GM19238 (cell line): ENCODE data around the gene PGM2L1.
"Not testable (repeated sequence)": the region's sequence is repeated elsewhere in the genome, so short reads cannot be mapped to it uniquely, and the experiment has no call there.

Source experiments
- DNase-seq: peaks from one replicate; pipeline ENCODE4 v3.0.0; 2011; ENCODE audit warnings: low spot score; ENCODE audit not compliant: insufficient read length

The PGM2L1 gene

GRCh38 chr11:74403607-74404321 lies 5.5 kb upstream of the PGM2L1 start:
- no peak for DNase-seq

- no peak for DNase-seq
Measured at GRCh38 chr11:74400606-74401005, 2.4 kb upstream of the PGM2L1 start.

DNA sequence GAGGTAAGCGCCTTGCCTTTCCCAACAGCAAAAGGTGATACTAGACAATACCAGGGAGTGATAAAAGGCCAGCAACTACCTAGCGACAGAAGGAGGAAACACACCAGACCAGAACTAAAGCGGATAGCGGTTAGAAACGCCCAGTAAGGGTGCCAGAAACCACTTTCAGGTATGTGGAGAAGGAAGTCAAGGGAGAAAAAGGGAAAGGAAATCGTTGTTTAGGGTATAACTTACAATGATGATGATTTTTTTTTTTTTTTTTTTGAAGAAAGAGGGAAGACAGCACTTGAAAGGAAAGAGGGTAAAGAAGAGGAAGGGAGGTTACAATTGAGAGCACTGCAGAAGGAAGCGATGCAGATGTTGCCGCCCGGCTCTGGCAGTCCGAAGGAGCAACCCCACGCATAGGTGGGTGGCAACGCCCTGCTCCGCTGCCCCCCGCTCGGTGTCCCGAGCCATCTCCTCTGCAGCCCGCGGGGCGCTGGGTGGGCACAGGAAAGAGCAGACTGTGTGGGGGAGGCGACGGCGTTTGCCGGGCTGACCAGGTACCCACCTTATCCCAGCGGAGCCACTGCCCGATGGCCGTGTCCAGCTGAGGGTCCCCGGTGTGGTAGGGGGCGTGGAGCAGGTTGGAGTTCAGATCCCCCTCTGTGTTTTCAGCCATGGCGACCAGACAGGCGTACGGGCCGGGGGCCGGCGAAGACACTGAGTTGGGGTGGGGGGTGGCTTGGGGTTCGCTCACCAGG lies 561 bp downstream of the PGM2L1 start:
- DNase-seq, result no peak

DNA sequence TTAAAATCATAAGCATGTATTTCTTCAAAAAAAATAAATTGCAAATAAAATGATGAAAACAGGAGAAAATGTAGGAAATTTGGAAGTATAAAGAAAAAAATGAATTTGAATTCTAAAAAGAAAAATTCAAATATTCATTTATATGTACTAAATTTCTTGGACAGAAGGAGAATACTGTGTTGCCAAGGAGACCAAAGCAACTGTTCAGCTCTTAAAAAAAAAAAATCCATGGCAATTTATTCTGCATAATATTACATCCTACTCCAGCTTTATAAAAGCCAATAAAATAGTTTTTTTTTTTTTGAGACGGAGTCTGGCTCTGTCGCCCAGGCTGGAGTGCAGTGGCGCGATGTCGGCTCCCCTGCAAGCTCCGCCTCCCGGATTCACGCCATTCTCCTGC lies 6.0 kb downstream of the PGM2L1 start:
- no peak for DNase-seq

- DNase-seq, result no peak
Measured at GRCh38 chr11:74391193-74391592, 7.0 kb downstream of the PGM2L1 start.

DNA sequence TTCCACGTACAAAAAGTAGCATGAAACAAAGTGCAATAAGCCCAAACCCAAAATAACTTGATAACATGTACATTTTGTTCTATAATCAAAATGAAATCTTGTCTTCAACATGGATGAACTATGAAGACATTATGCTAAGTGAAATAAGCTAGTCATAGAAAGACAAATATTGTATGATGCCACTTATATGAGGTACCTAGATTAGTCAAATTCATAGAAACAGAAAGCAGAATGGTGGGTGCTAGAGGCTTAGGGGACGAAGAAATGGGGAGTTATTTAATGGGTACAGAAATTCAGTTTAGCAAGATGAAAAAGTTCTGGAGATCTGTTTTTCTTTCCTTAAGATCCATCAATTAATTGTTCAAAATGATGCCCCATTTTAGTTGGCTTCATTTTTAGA lies 7.5 kb downstream of the PGM2L1 start:
- DNase-seq, result no peak

DNA sequence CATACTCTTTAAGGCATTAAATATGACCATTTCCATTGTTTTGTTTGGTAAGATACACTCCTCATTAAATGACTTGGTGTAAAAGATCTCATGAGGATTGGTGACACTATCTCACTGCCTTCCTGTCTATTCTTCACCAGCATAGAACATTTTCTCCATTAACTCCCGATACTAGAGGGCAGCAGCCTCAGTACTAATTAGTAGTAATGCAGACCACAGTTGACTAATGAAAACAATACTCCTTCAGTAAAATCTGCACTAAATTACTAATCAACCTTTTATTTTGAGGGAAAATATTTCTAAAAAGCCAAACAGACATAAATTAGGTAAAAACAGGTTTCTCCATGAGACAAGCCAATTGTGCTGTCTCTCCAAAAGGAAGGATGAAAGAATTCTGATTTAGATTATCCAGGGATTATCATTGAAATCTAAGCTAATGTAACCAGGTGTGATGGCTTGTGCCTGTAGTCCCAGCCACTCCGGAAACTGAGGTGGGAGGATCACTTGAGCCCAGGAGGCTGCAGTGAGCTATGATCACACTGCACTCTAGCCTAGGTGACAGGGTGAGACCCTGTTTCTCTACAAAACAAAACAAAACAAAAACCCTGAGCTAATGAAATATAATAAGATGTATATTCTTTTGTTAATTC lies 9.4 kb downstream of the PGM2L1 start:
- no peak for DNase-seq

DNA sequence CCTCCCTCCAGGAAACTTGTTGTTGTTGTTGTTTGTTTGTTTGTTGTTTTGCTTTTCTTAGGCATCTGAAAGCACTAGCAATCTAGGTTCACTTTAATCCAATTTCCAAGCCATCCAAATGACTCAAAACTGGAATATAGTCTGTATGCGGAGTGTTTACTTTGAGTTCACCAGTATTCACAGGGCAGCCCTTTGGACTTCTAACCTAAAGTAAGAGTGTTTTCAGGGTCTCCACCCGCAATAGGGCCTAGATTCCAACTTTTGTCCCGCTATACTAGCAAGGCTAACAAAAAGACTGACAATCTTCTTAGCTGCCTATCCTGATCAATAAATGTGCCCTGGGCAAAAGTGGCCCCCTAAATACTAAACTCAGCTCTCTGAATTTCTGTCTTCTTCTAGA lies 13.6 kb downstream of the PGM2L1 start:
- DNase-seq, result no peak

- no peak for DNase-seq
Measured at GRCh38 chr11:74380746-74381439, 17.3 kb downstream of the PGM2L1 start.

DNA sequence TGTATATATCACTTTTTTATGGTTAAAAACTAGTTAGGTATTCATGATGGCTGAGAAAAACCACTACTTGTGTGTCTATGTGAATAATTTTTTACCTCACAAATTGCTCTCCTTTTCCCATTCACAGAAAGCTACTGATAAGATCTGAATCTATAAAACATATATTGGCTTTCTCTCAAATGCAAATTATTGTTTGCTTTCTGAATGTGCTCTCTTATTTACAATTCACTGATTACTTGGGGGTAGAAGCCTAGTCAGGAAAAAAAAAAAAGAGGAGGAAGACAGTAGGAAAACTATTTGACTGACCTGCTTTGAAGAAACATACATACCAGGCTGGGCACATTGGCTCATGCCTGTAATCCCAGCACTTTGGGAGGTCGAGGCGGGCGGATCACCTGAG lies 20.5 kb downstream of the PGM2L1 start:
- no peak for DNase-seq

DNA sequence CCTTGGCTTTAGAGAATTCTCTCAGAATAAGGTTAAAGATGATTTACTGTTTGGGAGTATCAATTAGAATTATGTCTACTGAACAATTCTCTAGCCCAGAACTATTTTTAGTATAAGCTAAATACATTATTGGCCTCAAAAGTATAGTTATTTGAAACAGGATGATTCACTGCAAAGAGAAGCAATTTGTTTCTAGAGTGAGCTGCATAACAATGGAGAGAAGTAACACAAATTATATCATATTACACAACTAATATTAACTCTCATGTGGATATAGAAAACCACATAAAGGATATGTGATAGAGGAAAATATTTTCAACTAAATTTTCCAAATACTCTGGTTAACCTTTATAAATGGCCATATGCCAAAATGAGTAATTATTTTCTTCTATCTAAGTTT lies 24.9 kb downstream of the PGM2L1 start:
- no peak for DNase-seq

- no peak for DNase-seq
Measured at GRCh38 chr11:74371269-74372052, 26.8 kb downstream of the PGM2L1 start.

DNA sequence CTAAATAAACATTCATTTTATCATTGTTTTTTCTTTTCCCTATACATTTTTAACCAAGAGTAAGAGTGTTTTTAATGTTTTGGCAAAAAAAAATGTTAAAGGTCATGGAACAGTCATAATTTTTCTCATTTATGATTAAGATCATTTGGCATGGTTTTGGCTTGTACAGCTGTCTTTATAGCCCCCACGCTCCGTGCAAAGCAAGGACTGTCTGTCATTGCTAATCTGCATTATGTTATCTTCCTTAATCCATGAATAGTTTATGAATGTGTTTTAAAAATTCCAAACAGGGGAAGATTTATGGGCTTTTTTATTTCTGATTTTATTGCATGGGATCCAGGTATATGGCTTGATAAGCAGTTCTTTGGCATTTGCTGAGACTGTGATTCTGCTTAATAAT lies 28.1 kb downstream of the PGM2L1 start:
- no peak for DNase-seq

- no peak for DNase-seq
Measured at GRCh38 chr11:74367881-74368280, 30.4 kb downstream of the PGM2L1 start.

DNA sequence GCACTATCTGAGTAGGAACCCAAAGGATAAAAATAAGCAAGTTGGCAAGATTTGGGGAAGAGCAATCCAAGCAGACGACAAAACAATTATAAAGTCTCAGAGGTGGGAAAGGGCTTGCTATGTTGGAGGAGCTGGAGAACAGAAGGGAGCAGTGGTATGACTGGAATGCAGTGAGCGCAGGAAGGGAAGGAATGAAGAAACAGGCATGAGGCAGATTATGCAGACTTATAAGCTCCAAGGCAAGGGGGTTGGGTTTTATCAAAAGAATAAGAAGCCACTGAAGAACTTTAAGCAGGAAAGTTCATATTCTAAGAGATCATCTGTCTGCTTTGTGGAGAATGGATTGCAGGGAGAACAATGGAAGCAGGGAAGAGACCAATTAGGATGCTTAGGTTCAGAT lies 31.7 kb downstream of the PGM2L1 start:
- DNase-seq, result no peak

DNA sequence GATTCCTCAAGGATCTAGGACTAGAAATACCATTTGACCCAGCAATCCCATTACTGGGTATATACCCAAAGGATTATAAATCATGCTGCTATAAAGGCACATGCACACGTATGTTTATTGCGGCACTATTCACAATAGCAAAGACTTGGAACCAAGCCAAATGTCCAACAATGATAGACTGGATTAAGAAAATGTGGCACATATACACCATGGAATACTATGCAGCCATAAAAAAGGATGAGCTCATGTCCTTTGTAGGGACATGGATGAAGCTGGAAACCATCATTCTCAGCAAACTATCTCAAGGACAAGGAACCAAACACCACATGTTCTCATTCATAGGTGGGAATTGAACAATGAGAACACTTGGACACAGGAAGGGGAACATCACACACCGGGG lies 32.4 kb downstream of the PGM2L1 start:
- not testable (repeated sequence) for DNase-seq

DNA sequence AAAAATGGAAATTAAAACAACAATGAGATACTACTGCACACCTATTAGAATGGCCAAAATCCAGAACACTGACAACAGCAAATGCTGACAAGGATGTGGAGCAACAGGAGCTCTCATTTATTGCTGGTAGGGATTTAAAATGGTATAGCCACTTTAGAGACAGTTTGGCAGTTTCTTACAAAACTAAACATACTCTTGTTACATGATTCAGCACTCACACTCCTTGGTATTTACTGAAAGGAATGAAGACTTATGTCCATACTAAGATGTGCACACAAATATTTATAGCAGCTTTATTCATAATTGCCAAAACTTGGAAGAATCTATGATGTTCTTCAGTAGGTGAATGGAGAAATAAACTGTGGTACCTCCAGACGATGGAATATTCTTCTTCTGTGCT lies 40.8 kb downstream of the PGM2L1 start:
- no peak for DNase-seq

DNA sequence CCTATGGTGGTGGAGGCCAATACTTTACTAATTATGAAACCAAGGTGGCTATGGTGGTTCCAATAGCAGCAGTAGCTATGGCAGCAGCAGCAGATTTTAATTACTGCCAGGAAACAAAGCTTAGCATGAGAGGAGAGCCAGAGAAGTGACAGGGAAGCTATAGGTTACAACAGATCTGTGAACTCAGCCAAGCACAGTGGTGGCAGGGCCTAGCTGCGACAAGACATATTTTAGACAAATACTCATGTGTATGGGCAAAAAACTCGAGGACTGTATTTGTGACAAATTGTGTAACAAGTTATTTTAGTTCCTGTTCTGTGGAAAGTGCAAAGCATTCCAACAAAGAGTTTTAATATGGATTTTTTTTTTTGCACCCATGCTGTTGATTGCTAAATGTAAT lies 42.6 kb downstream of the PGM2L1 start:
- DNase-seq, result no peak

GRCh38 chr11:74354036-74354435 lies 44.2 kb downstream of the PGM2L1 start:
- DNase-seq, result no peak

DNA sequence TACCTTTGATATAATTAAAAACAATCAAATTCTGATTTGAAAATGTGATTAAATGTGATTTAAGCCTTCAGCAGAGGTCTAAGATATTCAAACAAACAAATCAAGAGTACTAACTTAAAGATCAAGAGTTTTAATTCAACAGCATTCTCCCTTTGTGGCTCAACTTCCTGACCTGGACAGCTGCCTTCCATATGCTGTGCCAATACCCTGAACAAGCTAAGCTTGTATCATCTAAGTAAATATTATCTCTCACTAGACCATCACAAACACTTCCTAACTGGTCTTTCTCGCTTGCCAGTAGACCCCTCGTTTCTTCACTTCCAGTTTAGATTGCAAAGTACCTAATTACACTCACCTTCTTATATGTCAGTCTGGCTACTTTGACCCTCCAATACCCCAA lies 50.9 kb downstream of the PGM2L1 start:
- DNase-seq, result no peak

- no peak for DNase-seq
Measured at GRCh38 chr11:74345420-74345819, 52.8 kb downstream of the PGM2L1 start.
